RWPE2 (cell line): ENCODE results near the gene CD300LD.
"Not testable (repeated sequence)": the region's sequence is repeated elsewhere in the genome, so short reads cannot be mapped to it uniquely, and the experiment has no call there.

Experiments
- ATAC-seq: fragments of 200-7000 bp; cut with Tn5 transposase; 3 replicates; pipeline ENCODE4 v1.9.1; 2021; ENCODE audit warnings: low read depth
- DNase-seq: peaks from one replicate; pipeline ENCODE4 v3.0.0-alpha.2; 2020; ENCODE audit warnings: low spot score
- H3K27ac ChIP-seq: fragments of 450-650 bp; 2 replicates; pipeline ENCODE4 v1.5.1; 2017; ENCODE audit warnings: mild to moderate bottlenecking; ENCODE audit not compliant: poor library complexity, severe bottlenecking
- H3K27me3 ChIP-seq: fragments of 250-450 bp; sonication (Bioruptor Pico); 2 replicates; pipeline ENCODE4 v1.5.1; 2021; ENCODE audit warnings: mild to moderate bottlenecking, moderate library complexity; ENCODE audit not compliant: insufficient read depth, poor library complexity, severe bottlenecking
- H3K36me3 ChIP-seq: fragments of 250-450 bp; sonication (Bioruptor Pico); 2 replicates; pipeline ENCODE4 v1.5.1; 2020; ENCODE audit warnings: low read depth, mild to moderate bottlenecking, moderate library complexity
- H3K4me1 ChIP-seq: fragments of 250-450 bp; sonication (Bioruptor Pico); 2 replicates; pipeline ENCODE4 v1.5.1; 2021; ENCODE audit warnings: mild to moderate bottlenecking, moderate library complexity; ENCODE audit not compliant: insufficient read depth, poor library complexity, severe bottlenecking
- H3K4me3 ChIP-seq: fragments of 250-450 bp; sonication (Bioruptor Pico); 2 replicates; pipeline ENCODE4 v1.5.1; 2021; ENCODE audit warnings: mild to moderate bottlenecking, moderate library complexity; ENCODE audit not compliant: severe bottlenecking
- H3K9me3 ChIP-seq: fragments of 250-450 bp; sonication (Bioruptor Pico); 2 replicates; pipeline ENCODE4 v1.5.1; 2021; ENCODE audit warnings: mild to moderate bottlenecking, moderate library complexity; ENCODE audit not compliant: severe bottlenecking
- TF ChIP-seq, protein P1 (sequence below): fragments of 450-650 bp; IDR thresholded peaks from one replicate; pipeline ENCODE4 v1.5.1; 2017; ENCODE audit warnings: mild to moderate bottlenecking, moderate library complexity; ENCODE audit not compliant: poor library complexity, severe bottlenecking

CD300LD gene

DNA sequence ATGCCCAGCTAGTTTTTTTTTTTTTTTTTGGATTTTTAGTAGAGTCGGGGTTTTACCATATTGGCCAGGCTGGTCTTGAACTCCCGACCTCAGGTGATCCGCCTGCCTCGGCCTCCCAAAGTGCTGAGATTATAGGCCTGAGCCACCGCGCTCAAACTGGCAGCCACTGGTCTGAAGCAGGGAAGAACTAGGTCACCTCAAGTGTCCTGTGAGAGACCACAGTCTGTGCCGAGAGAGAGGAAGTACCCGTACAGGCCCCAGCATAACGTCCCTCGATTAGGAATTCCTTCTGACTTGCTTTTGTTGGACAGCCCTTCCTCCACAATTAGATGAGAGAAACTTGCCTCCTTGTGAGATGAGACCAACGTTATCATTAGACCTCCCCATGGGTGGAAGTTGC lies 45.2 kb upstream of the CD300LD start:
- Histone ChIP-seq H3K27me3 (peaks cover 19% of the 10 kb centered on the region), H3K36me3 (no peaks in the 10 kb centered on the region), H3K4me3 (no peak overlapping the region), H3K9me3 (no peaks in the 10 kb centered on the region), H3K27ac (no peak overlapping the region), H3K4me1 (no peaks in the 10 kb centered on the region)
- TF ChIP-seq, protein P1, sequence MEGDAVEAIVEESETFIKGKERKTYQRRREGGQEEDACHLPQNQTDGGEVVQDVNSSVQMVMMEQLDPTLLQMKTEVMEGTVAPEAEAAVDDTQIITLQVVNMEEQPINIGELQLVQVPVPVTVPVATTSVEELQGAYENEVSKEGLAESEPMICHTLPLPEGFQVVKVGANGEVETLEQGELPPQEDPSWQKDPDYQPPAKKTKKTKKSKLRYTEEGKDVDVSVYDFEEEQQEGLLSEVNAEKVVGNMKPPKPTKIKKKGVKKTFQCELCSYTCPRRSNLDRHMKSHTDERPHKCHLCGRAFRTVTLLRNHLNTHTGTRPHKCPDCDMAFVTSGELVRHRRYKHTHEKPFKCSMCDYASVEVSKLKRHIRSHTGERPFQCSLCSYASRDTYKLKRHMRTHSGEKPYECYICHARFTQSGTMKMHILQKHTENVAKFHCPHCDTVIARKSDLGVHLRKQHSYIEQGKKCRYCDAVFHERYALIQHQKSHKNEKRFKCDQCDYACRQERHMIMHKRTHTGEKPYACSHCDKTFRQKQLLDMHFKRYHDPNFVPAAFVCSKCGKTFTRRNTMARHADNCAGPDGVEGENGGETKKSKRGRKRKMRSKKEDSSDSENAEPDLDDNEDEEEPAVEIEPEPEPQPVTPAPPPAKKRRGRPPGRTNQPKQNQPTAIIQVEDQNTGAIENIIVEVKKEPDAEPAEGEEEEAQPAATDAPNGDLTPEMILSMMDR: no peak
- no peak for DNase-seq
- ATAC-seq: no peak

DNA sequence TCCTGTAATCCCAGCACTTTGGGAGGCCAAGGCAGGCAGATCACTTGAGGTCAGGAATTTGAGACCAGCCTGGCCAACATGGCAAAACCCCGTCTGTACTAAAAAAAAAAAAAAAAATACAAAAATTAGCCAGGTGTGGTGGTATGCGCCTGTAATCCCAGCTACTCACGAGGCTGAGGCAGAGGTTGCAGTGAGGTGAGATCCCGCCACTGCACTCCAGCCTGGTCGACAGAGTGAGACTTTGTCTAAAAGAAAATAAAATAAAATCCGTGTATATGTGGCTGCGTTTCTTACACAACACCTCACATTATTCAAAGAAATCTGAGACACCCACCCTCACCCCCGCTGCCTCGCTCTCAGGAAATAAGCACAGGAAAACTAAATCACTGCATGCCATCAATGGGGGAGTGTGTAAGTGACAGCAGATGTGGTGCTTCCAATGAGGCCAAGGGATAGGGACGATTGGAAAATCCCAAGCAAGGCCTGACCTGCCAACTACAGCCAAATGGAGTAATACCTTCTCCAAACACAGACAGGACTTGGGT lies 44.5 kb upstream of the CD300LD start:
- not testable (repeated sequence) for H3K4me1 ChIP-seq, ATAC-seq, H3K4me3 ChIP-seq, DNase-seq, H3K36me3 ChIP-seq, H3K9me3 ChIP-seq, H3K27ac ChIP-seq
- H3K27me3 ChIP-seq: peaks cover 14% of the 10 kb centered on the region

DNA sequence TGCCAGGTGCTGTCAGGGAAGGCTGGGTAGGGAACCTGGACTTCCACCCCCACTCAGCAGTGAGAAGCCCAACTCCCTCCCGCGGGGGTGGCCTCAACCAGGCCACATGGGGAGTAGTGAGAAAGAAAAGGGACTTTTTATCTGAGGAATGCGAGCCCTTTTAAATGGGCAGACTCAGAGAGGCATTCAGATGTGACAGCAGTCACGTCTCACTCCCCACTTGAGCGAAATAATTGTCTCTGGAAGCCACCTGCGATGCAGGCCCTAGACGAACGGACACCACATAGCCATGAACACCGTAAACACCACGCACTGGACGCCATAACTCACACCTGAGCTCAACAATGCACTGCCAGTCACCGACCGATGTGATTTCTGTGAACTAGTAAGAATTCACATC lies 43.3 kb upstream of the CD300LD start:
- Histone ChIP-seq H3K4me3 (no peak overlapping the region), H3K9me3 (no peaks in the 10 kb centered on the region), H3K36me3 (no peaks in the 10 kb centered on the region), H3K27me3 (peaks cover 20% of the 10 kb centered on the region), H3K27ac (no peak overlapping the region), H3K4me1 (no peaks in the 10 kb centered on the region)
- ATAC-seq (no peak), DNase-seq (no peak)
- TF ChIP-seq, protein P1: no peak

DNA sequence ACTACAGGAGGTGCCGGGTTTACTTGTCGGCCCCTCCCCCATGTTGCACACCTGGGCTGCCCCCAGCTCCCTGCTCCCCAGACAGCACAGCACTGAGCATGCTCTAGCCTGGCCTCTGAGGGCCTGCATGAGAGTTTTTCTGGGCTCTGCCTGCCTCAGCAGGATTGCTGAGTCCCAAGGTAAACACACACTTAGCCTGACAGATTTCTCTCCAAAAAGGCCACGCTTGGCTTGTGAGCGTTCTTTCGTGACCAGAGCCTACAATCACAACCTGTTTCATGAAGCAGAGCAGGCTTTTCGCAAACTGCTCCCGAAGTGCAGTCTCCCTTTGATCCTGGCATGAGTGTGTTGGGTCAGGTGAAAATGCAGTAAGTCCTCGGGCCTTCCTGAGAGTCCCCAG lies 41.2 kb upstream of the CD300LD start:
- DNase-seq (no peak), ATAC-seq (no peak)
- Histone ChIP-seq H3K27ac (no peak overlapping the region), H3K4me3 (no peak overlapping the region), H3K9me3 (no peaks in the 10 kb centered on the region), H3K27me3 (peaks cover 9% of the 10 kb centered on the region), H3K4me1 (no peaks in the 10 kb centered on the region), H3K36me3 (no peaks in the 10 kb centered on the region)
- TF ChIP-seq, protein P1: no peak

DNA sequence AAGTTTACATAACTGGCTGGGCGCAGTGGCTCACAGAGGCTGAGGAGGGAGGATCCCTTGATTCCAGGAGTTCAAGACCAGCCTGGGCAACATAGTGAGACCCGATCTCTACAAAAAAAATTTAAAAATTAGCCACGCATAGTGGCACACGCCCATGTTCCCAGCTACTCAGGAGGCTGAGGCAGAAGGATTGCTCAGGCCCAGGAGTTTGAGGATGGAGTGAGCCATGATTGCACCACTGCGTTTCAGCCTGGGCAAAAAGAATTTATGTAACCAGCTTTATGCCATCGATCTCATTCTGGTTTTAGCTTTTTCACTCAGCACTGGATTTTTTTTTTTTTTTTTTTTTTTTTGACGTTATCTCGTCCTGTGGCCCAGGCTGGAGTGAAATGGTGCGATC lies 40.5 kb upstream of the CD300LD start:
- H3K4me1 ChIP-seq: no peaks in the 10 kb centered on the region
- peaks cover 15% of the 10 kb centered on the region for H3K27me3 ChIP-seq
- no peak overlapping the region for H3K27ac ChIP-seq
- DNase-seq: no peak
- ATAC-seq: no peak
- H3K9me3 ChIP-seq: no peaks in the 10 kb centered on the region
- H3K4me3 ChIP-seq: no peak overlapping the region
- no peaks in the 10 kb centered on the region for H3K36me3 ChIP-seq
- TF ChIP-seq, protein P1: no peak
